Breast epithelium (tissue), 4 donors: ENCODE measurements around the gene RFX3. TPM values are rescaled to one million over a fixed set of nuclear protein-coding genes. Genes with fewer than 3 reads are reported as not detected.

Experiments used
- DNase-seq, 2 donors: peaks; one replicate each; pipeline ENCODE4 v3.0.0-alpha.2; 2019; ENCODE audit warnings: low spot score in 2 of 2
- H3K27ac ChIP-seq, 2 donors: fragments of 200-600 bp; sonication (generic) in 1 of 2; one replicate each; pipeline ENCODE4 v1.5.1; 2016 to 2019; ENCODE audit warnings: mild to moderate bottlenecking in 1 of 2
- H3K27me3 ChIP-seq, 2 donors: fragments of 200-600 bp; sonication (generic) in 1 of 2; one replicate each; pipeline versions ENCODE4 v1.5.1 to v1.6.0; 2017 to 2019; ENCODE audit warnings: control low read depth in 1 of 2, mild to moderate bottlenecking in 1 of 2
- H3K36me3 ChIP-seq: fragments of 200-600 bp; one replicate; pipeline ENCODE4 v1.5.1; 2019
- H3K4me1 ChIP-seq, 2 donors: fragments of 200-600 bp; sonication (generic); one replicate each; pipeline ENCODE4 v1.5.1; 2016 to 2019; ENCODE audit warnings: control low read depth in 1 of 2
- H3K4me3 ChIP-seq, 3 donors: fragments of 200-600 bp; sonication (generic); 1 replicate in 2 of 3; 2 replicates in 1 of 3; pipeline ENCODE4 v1.5.1; 2016 to 2019; ENCODE audit warnings: mild to moderate bottlenecking in 3 of 3, moderate library complexity in 2 of 3
- H3K9me3 ChIP-seq, 2 donors: fragments of 200-600 bp; sonication (generic) in 1 of 2; one replicate each; pipeline ENCODE4 v1.5.1; 2016 to 2019; ENCODE audit warnings: control low read depth in 1 of 2
- CTCF ChIP-seq, 3 donors: fragments of 450-650 bp; IDR thresholded peaks; one replicate each; pipeline ENCODE4 v1.5.1; 2016 to 2017; ENCODE audit warnings: antibody characterized with exemption in 3 of 3, mild to moderate bottlenecking in 3 of 3, moderate library complexity in 3 of 3
- POLR2A ChIP-seq: fragments of 450-650 bp; IDR thresholded peaks from one replicate; pipeline ENCODE4 v1.6.1; 2016; ENCODE audit warnings: antibody characterized with exemption, mild to moderate bottlenecking, moderate library complexity
- POLR2AphosphoS5 ChIP-seq, 3 donors: sonication (generic); formaldehyde crosslinking; IDR thresholded peaks; one replicate each; pipeline ENCODE4 v1.6.1; 2017; ENCODE audit warnings: antibody characterized with exemption in 3 of 3
- intact Hi-C: fragments of 100-400 bp; cut with DNase I; formaldehyde crosslinking; loops from one replicate; pipeline ENCODE4 v1.15.1; 2023; ENCODE audit warnings: low total_unique reads
- total RNA-seq, 3 donors: library from RNA; depleted of rRNA; stranded (reverse); fragments of >200 nt; gene quantifications; one replicate each; pipeline ENCODE4 v1.1.0, GENCODE V29; 2016

The RFX3 gene
- total RNA-seq, 3 donors from 2014 or later, result 9.3 to 18.0 (median 13.8) TPM

GRCh38 chr9:3244963-3245653, 280.7 kb downstream of the RFX3 start:
- H3K27ac ChIP-seq, result no peak overlapping the region
- H3K36me3 ChIP-seq, result no peaks in the 10 kb centered on the region
- no peak for TF ChIP-seq POLR2AphosphoS5 (IDR thresholded peaks at IDR 0.05)
- TF ChIP-seq POLR2A, result no peak
- TF ChIP-seq CTCF (IDR thresholded peaks at IDR 0.05), result no peak
- H3K4me3 ChIP-seq, result no peak overlapping the region
- no peaks in the 10 kb centered on the region for H3K4me1 ChIP-seq
- intact Hi-C loops, result no loop called here
- H3K9me3 ChIP-seq, result no peaks in the 10 kb centered on the region
- H3K27me3 ChIP-seq, result no peaks in the 10 kb centered on the region
- DNase-seq, result no peak

DNA sequence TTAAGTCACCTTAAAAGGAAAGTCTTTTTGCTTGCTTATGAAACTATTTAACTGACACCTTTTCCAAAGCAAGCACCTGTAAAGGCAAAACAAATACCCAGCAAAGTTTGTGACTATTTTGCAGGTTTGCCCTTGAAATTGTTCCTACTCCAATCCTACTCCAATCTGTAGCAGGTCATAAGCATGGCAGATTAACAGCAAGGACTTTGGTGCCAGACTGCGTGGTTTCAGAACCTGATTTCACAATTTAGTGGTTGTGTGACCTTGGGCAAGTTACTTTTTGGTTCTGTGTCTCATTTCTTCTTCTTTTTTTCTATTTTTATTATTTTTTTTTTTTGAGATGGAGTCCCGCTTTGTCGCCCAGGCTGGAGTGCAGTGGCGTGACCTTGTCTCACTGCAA, 282.1 kb downstream of the RFX3 start:
- H3K27me3 ChIP-seq, result no peaks in the 10 kb centered on the region
- H3K36me3 ChIP-seq, result no peaks in the 10 kb centered on the region
- H3K4me1 ChIP-seq, result no peaks in the 10 kb centered on the region
- intact Hi-C loops, result no loop called here
- DNase-seq, result no peak
- no peaks in the 10 kb centered on the region for H3K9me3 ChIP-seq
- no peak overlapping the region for H3K4me3 ChIP-seq
- no peak overlapping the region for H3K27ac ChIP-seq
- no peak for TF ChIP-seq POLR2AphosphoS5 (IDR thresholded peaks at IDR 0.05)

GRCh38 chr9:3241290-3241689, 284.5 kb downstream of the RFX3 start:
- H3K27ac ChIP-seq, result no peak overlapping the region
- intact Hi-C loops, result no loop called here
- TF ChIP-seq CTCF (IDR thresholded peaks at IDR 0.05) (no peak), POLR2A (no peak), POLR2AphosphoS5 (IDR thresholded peaks at IDR 0.05) (no peak)
- no peaks in the 10 kb centered on the region for H3K27me3 ChIP-seq
- no peaks in the 10 kb centered on the region for H3K9me3 ChIP-seq
- DNase-seq, result no peak
- H3K4me3 ChIP-seq, result no peak overlapping the region
- no peaks in the 10 kb centered on the region for H3K36me3 ChIP-seq
- H3K4me1 ChIP-seq, result no peaks in the 10 kb centered on the region

DNA sequence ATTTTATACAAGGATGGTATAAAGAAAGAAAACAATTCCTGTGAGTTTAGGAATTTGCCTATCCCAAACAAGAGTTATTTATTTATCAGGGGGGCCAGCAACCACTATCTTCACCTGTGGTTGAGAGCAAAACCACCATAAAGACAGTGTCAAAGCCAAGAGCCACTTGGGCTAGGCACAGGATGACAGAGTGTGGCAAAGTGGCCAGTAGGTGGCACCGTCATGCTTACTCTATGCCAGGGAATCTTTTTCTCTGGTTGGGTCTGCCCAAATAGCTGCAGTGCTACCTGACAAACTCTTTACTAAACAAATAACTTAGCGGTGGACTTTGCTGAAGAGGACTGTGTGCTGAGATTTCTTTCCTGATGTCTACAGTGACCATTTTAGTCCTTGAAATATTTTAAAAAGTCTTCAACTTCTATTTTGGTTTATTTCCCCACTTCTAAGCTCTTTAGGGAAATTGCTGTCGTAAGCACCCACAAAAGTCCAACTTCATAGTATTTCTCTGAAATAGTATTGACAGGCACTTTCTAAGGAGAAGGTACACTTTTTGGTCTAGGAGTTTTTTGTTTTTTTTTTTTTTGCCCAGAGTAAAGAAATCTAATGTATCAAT, 285.0 kb downstream of the RFX3 start:
- TF ChIP-seq CTCF (IDR thresholded peaks at IDR 0.05), result peak in 2 of 3 donors; percentile 62 to 63
- no peak for TF ChIP-seq POLR2AphosphoS5 (IDR thresholded peaks at IDR 0.05)
- Histone ChIP-seq H3K4me1 (no peaks in the 10 kb centered on the region), H3K9me3 (no peaks in the 10 kb centered on the region), H3K27ac (no peak overlapping the region), H3K27me3 (no peaks in the 10 kb centered on the region), H3K4me3 (no peak overlapping the region), H3K36me3 (no peaks in the 10 kb centered on the region)
- DNase-seq, result peak; percentile 39 to 62
- intact Hi-C loops, result no loop called here

DNA sequence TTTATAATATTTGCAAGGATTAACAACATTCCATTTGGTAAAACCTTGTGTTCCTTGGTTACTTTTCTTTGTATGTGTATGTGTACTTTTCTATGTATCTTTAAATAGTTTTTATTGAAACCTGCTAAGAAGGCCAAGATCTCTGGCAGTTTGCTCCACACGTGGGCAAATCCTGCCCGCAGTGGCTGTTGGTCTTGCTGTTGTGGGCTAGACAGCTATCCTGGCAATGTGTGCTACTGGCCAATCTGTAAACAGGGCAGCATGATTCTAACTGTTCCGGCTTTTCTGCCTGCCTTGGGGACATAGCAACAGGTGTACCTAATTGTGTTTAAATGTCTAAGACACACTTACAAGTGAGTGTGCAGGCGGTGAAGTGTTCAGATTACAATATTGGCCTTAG, 286.6 kb downstream of the RFX3 start:
- H3K27ac ChIP-seq, result no peak overlapping the region

More for the DNA sequence above, 286.6 kb downstream of the RFX3 start:
- Histone ChIP-seq H3K9me3 (no peaks in the 10 kb centered on the region), H3K27me3 (no peaks in the 10 kb centered on the region), H3K36me3 (no peaks in the 10 kb centered on the region), H3K4me1 (no peaks in the 10 kb centered on the region), H3K4me3 (no peak overlapping the region)
- intact Hi-C loops, result no loop called here
- no peak for TF ChIP-seq CTCF (IDR thresholded peaks at IDR 0.05)
- no peak for TF ChIP-seq POLR2AphosphoS5 (IDR thresholded peaks at IDR 0.05)
- no peak for TF ChIP-seq POLR2A
- no peak for DNase-seq
